Body of pancreas (tissue), 4 donors: ENCODE measurements around the gene MATN4. TPM values are rescaled to one million over a fixed set of nuclear protein-coding genes. Genes with fewer than 3 reads are reported as not detected.

ENCODE experiments used
- ATAC-seq: fragments of 150-250 bp; one replicate; pipeline ENCODE4 v1.9.1; 2016
- DNase-seq, 4 donors: peaks; one replicate each; pipeline ENCODE4 v3.0.0-alpha.2; 2019
- H3K27ac ChIP-seq, 4 donors: fragments of 200-600 bp; sonication (generic); 1 replicate in 3 of 4; 2 replicates in 1 of 4; pipeline versions ENCODE4 v1.5.1 to v1.6.1; 2016 to 2019; ENCODE audit warnings: mild to moderate bottlenecking in 1 of 4, mixed read lengths in 1 of 4, moderate library complexity in 1 of 4
- H3K27me3 ChIP-seq, 2 donors: fragments of 200-600 bp; sonication (generic); one replicate each; pipeline ENCODE4 v1.6.0; 2016; ENCODE audit warnings: mild to moderate bottlenecking in 1 of 2
- H3K36me3 ChIP-seq, 2 donors: fragments of 200-600 bp; sonication (generic); replicated peaks in 1 of 2; 2 replicates each; pipeline ENCODE4 v1.5.1; 2016; ENCODE audit warnings: low read depth in 2 of 2; ENCODE audit not compliant: insufficient read depth in 1 of 2
- H3K4me1 ChIP-seq: fragments of 200-600 bp; sonication (generic); one replicate; pipeline ENCODE4 v1.6.0; 2016
- H3K4me3 ChIP-seq, 2 donors: fragments of 200-600 bp; sonication (generic); 1 replicate in 1 of 2; 2 replicates in 1 of 2; pipeline ENCODE4 v1.5.1; 2016 to 2019
- H3K9me3 ChIP-seq, 3 donors: fragments of 200-600 bp; sonication (generic); 1 replicate in 2 of 3; 2 replicates in 1 of 3; pipeline ENCODE4 v1.5.1; 2016
- POLR2A ChIP-seq, 3 donors: fragments of 450-650 bp; IDR thresholded peaks; one replicate each; pipeline ENCODE4 v1.6.1; 2016; ENCODE audit warnings: antibody characterized with exemption in 3 of 3, mild to moderate bottlenecking in 2 of 3
- WGBS, 2 donors: methylation state at CpG; one replicate each; pipeline ENCODE4 v1.1.5; 2017; 5-methylcytosine and 5-hydroxymethylcytosine counted together
- intact Hi-C: fragments of 100-400 bp; cut with DNase I; formaldehyde crosslinking; loops from one replicate; pipeline ENCODE4 v1.15.1; 2023
- total RNA-seq, 2 donors: library from RNA; depleted of rRNA; stranded (reverse); fragments of >200 nt; gene quantifications; one replicate each; pipeline ENCODE4 v1.1.0, GENCODE V29; 2016
- TF ChIP-seq, protein P1 (sequence below), 7 experiments: fragments of 450-650 bp in 4 of 7; fragments of 200-600 bp in 3 of 7; sonication (generic) in 3 of 7; IDR thresholded peaks; one replicate each; pipeline ENCODE4 v1.5.1; 2016 to 2019; ENCODE audit warnings: antibody characterized with exemption in 7 of 7

Gene MATN4
- total RNA-seq, 2 donors from 2014 or later: 4.9 to 5.3 TPM

DNA sequence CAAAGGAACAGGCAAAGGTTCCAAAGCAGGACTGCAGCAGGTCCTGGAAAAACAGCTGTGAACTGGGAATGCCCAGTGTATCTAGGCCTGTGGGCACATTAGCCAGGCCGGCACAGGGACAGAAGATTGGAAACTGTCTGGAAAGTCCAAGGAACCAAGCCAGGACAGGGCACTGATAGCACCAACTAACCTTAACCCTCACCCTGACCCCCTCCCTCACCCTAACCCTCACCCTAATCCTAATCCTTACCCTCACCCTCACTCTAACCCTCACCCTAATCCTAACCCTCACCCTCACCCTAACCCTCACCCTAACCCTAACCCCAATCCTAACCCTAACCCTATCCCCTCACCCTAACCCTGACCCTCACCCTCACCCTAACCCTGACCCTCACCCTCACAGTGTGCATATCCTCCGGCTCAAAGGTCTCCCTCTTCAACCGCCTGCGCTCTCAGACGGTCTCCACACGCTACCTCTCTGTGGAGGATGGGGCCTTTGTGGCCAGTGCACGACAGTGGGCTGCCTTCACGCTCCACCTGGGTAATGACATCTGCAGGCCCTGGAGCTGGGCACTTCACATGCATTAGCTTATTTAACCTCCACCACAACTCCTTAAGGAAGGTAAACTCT is 5.1 kb upstream of the MATN4 start:
- no peaks in the 10 kb centered on the region for H3K9me3 ChIP-seq
- no peak for ATAC-seq
- 61 to 73% methylated on average over 8 of the region's 8 CpGs for WGBS, 2 donors
- no peak overlapping the region for H3K4me3 ChIP-seq
- H3K27ac ChIP-seq: peak overlapping the region in 2 of 4 donors; percentile 17 to 50
- DNase-seq: no peak
- peaks cover 0 to 2% of the 10 kb centered on the region in 2 donors for H3K36me3 ChIP-seq
- TF ChIP-seq, protein P1, sequence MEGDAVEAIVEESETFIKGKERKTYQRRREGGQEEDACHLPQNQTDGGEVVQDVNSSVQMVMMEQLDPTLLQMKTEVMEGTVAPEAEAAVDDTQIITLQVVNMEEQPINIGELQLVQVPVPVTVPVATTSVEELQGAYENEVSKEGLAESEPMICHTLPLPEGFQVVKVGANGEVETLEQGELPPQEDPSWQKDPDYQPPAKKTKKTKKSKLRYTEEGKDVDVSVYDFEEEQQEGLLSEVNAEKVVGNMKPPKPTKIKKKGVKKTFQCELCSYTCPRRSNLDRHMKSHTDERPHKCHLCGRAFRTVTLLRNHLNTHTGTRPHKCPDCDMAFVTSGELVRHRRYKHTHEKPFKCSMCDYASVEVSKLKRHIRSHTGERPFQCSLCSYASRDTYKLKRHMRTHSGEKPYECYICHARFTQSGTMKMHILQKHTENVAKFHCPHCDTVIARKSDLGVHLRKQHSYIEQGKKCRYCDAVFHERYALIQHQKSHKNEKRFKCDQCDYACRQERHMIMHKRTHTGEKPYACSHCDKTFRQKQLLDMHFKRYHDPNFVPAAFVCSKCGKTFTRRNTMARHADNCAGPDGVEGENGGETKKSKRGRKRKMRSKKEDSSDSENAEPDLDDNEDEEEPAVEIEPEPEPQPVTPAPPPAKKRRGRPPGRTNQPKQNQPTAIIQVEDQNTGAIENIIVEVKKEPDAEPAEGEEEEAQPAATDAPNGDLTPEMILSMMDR (IDR thresholded peaks at IDR 0.05): no peak
- TF ChIP-seq POLR2A (IDR thresholded peaks at IDR 0.05): no peak
- peaks cover 79% of the 10 kb centered on the region for H3K4me1 ChIP-seq
- H3K27me3 ChIP-seq: no peaks in the 10 kb centered on the region
- intact Hi-C loops: loop anchor here (10.0 kb wide), 1 partner anchor 268 kb away; no protein-coding TSS in a partner anchor

DNA sequence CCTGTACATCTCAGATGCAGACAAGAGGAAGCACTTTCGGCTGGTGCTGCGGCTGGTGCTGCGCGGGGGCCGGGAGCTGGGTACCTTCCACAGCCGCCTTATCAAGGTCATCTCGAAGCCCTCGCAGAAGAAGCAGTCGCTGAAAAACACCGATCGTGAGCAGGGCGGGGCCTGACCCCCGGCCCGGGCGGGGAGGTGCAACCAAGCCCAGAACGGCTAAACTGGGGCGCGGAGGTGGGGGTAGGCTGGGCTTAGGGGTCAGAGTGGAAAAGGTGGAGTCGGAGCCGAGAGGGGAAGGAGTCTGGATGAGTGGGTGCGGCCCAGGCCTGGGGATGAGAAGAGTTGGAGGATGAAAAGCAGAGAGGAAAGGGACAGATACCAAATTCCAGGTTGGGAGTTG is 4.1 kb upstream of the MATN4 start:
- intact Hi-C loops: loop anchor here (10.0 kb wide), 1 partner anchor 267 kb away; no protein-coding TSS in a partner anchor
- Histone ChIP-seq H3K27me3 (no peaks in the 10 kb centered on the region), H3K4me3 (no peak overlapping the region), H3K4me1 (peaks cover 70% of the 10 kb centered on the region), H3K36me3 (peaks cover 0 to 2% of the 10 kb centered on the region in 2 donors), H3K9me3 (no peaks in the 10 kb centered on the region), H3K27ac (peak overlapping the region; percentile 29 to 57 (median 40))
- TF ChIP-seq POLR2A (IDR thresholded peaks at IDR 0.05): no peak
- TF ChIP-seq, protein P1 (IDR thresholded peaks at IDR 0.05): no peak
- ATAC-seq (no peak), DNase-seq (no peak)
- 23 to 27% methylated on average over 11 to 21 of the region's 21 CpGs for WGBS, 2 donors

DNA sequence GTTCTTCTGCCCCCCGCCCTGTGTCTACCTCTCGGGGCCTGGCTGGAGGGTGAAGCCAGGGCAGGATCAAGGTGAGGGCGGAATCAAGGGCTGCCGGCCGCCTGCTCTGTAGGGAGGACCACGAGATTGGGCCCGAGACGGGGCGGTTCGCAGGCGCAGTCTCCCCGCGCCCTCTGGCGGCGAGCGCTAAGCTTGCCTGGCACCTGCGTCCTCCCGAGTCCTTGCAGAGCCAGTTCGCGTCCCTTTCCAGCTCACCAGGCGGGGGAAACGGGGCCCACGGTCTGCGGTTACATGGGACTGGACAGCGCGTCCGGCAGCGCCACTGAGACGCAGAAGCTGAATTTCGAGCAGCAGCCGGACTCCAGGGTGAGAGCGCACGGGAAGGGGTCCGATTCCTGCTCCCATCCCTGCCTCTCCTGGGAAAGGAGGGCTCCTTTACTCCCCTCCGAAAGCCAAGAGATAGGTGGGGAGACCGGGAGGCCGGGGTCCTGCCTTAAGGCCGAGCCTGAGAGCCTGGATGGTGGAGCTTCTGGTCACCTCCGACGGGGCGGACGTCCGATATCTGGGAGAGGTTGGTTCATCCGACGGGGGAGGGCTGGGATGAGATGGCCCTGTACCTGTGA is 3.6 kb upstream of the MATN4 start:
- Histone ChIP-seq H3K4me1 (peaks cover 64% of the 10 kb centered on the region), H3K36me3 (peaks cover 0 to 2% of the 10 kb centered on the region in 2 donors), H3K27me3 (no peaks in the 10 kb centered on the region), H3K27ac (peak overlapping the region in 3 of 4 donors; percentile 29 to 57 (median 49)), H3K9me3 (no peaks in the 10 kb centered on the region), H3K4me3 (no peak overlapping the region)
- 8 to 14% methylated on average over 16 to 45 of the region's 45 CpGs for WGBS, 2 donors
- peak; percentile 79 to 85 (median 83) for DNase-seq
- TF ChIP-seq, protein P1 (IDR thresholded peaks at IDR 0.05): peak; percentile 64 to 86 (median 76)
- TF ChIP-seq POLR2A (IDR thresholded peaks at IDR 0.05): peak in 2 of 3 donors; percentile 8 to 16
- intact Hi-C loops: loop anchor here (10.0 kb wide), 1 partner anchor 267 kb away; no protein-coding TSS in a partner anchor
- ATAC-seq: peak; percentile 57

DNA sequence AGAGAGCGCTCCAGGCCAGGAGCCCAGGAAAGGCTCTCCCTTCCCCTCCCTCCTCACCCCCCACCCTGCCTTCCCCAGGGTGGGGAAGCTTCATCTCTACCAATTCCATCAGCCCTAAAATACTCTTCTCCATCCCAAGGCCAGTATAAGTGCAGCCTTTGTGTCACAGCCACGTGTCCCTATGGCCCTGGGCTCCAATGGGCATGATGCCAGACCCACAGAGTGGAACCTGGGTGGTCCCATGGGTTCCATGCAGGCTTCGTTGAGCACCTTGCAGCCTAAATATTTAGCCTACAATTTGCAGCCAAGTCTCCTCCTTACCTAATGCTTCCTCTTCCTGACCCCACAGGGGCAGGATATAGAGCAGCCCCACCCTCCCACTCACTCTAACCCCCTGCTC is 976 bp upstream of the MATN4 start:
- DNase-seq (no peak), ATAC-seq (no peak)
- no peaks in the 10 kb centered on the region for H3K36me3 ChIP-seq
- 20 to 39% methylated on average over 3 of the region's 3 CpGs for WGBS, 2 donors
- H3K27ac ChIP-seq: peak overlapping the region in 3 of 4 donors; percentile 77 to 84 (median 83)
- no peaks in the 10 kb centered on the region for H3K9me3 ChIP-seq
- intact Hi-C loops: no loop called here
- H3K27me3 ChIP-seq: no peaks in the 10 kb centered on the region
- TF ChIP-seq, protein P1 (IDR thresholded peaks at IDR 0.05): no peak
- no peak for TF ChIP-seq POLR2A (IDR thresholded peaks at IDR 0.05)
- peak overlapping the region in 1 of 2 donors; percentile 8 for H3K4me3 ChIP-seq
- H3K4me1 ChIP-seq: peaks cover 78% of the 10 kb centered on the region
